Measurements from ENCODE around the gene LAMA3. TPM values are rescaled to one million over a fixed set of nuclear protein-coding genes. Genes with fewer than 3 reads are reported as not detected.

LAMA3 gene
- total and polyA plus RNA-seq, 5 experiments from 2014 or later = not detected

- no peak for ATAC-seq
- H3K36me3 Mint-ChIP-seq = no peaks in the 10 kb centered on the region
- peaks cover 0 to 3% (median 0%) of the 10 kb centered on the region in 5 donors for H3K27me3 Mint-ChIP-seq
- POLR2A ChIA-PET = no interaction called here
- no peaks in the 10 kb centered on the region for H3K9me3 Mint-ChIP-seq
- H3K4me3 Mint-ChIP-seq = no peak overlapping the region
- DNase-seq = no peak
- peaks cover 2 to 11% (median 8%) of the 10 kb centered on the region in 4 donors for H3K4me1 Mint-ChIP-seq
- no peak overlapping the region for H3K27ac Mint-ChIP-seq
These were observed 189.9 kb downstream of the LAMA3 start for GRCh38 chr18:23879126-23879525.

- Mint-ChIP-seq H3K27me3 (peaks cover 0 to 3% (median 0%) of the 10 kb centered on the region in 5 donors), H3K4me3 (no peak overlapping the region), H3K4me1 (peaks cover 2 to 12% (median 11%) of the 10 kb centered on the region in 4 donors), H3K27ac (peak overlapping the region in 1 of 10 donors; percentile 57), H3K9me3 (no peaks in the 10 kb centered on the region), H3K36me3 (no peaks in the 10 kb centered on the region)
- no peak for DNase-seq
- no peak for ATAC-seq
- POLR2A ChIA-PET = no interaction called here
These were observed 190.3 kb downstream of the LAMA3 start for GRCh38 chr18:23879544-23879943.

DNA sequence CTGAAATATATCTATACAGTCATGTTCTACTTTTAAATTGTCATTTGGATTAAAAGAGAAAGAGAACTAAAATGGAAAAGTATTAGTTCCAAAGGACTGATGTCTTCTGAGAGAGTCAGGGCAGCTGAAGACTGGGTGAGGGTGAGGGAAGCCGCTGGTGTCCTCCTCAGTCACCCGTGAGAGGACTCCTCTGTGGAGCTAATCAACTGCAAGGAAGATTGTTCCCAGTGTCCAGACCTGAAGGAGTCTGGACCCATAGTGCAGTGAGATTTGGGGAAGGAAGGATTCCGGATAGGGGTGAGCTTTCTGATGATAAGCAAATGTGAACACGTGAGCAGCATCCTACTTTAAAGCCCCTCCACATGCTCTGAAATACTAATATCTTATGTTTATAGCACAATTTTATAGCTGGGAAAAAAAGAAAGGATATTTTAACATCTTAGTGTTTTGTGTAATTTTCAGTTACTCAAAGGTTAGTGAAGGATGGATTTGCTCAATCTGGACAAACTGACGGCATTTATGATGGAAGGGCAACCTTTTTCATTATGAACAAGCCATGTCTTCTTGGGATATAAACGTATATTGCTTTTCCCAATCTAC lies 190.8 kb downstream of the LAMA3 start:
- Mint-ChIP-seq H3K27ac (no peak overlapping the region), H3K36me3 (no peaks in the 10 kb centered on the region), H3K27me3 (peaks cover 0 to 4% (median 0%) of the 10 kb centered on the region in 5 donors), H3K9me3 (no peaks in the 10 kb centered on the region), H3K4me1 (peaks cover 4 to 17% (median 15%) of the 10 kb centered on the region in 4 donors), H3K4me3 (no peak overlapping the region)
- ATAC-seq (no peak), DNase-seq (no peak)
- POLR2A ChIA-PET = no interaction called here

DNA sequence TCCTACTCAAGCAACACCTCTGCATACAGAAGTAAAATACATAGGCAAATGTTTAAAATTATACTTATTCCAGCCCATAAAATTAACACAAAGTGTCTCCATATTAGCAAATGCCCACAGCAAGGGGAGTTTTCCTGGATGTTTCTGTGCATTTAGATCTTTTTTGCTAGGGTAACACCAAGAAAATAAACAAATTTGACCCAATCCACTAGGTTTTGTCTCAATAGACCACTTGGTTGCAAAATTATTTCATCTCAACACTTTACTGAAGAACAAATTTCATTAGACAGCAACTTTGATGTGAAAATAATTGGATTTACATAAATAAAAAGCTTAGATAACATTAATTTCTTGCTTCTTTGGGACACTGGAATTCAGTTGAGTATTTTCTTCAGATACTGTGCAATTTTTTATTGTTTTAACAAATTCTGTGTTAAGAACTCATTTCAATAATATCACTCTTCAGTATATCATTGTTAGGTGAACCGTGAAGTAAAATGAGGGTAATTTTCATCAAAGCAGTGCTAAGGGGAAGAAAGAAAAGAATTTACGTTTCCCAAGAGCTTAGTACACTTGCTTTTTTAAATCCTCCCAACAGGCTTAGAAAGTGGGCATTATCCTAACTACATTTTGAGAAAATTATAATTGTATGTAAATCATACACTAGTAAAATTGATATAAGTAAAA lies 191.8 kb downstream of the LAMA3 start:
- Mint-ChIP-seq H3K27me3 (peaks cover 0 to 4% (median 0%) of the 10 kb centered on the region in 5 donors), H3K36me3 (no peaks in the 10 kb centered on the region), H3K27ac (no peak overlapping the region), H3K4me3 (no peak overlapping the region), H3K4me1 (peaks cover 10 to 26% (median 24%) of the 10 kb centered on the region in 4 donors), H3K9me3 (no peaks in the 10 kb centered on the region)
- ATAC-seq (no peak), DNase-seq (no peak)
- POLR2A ChIA-PET = no interaction called here

DNA sequence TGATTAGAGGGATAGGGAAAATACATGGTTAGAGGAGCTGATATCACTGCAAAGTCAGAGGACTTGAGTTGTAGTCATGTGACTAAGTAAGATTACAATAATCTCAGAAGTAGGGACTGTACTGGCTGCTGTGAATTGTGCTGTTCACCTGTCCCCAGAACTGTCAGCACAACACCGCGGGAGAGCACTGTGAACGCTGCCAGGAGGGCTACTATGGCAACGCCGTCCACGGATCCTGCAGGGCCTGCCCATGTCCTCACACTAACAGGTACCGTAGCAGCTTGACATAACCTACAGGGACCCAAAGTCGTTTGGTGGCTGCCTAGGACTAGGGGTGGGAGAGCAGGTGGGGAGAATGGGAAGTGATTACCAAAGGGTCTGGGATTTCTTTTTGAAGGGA lies 192.5 kb downstream of the LAMA3 start:
- ATAC-seq = no peak
- no peak for DNase-seq
- H3K4me1 Mint-ChIP-seq = peaks cover 12 to 31% (median 28%) of the 10 kb centered on the region in 4 donors
- H3K36me3 Mint-ChIP-seq = no peaks in the 10 kb centered on the region
- POLR2A ChIA-PET = no interaction called here
- peak overlapping the region in 1 of 10 donors; percentile 76 for H3K27ac Mint-ChIP-seq
- H3K9me3 Mint-ChIP-seq = no peaks in the 10 kb centered on the region
- peaks cover 0 to 4% (median 0%) of the 10 kb centered on the region in 5 donors for H3K27me3 Mint-ChIP-seq
- H3K4me3 Mint-ChIP-seq = no peak overlapping the region

DNA sequence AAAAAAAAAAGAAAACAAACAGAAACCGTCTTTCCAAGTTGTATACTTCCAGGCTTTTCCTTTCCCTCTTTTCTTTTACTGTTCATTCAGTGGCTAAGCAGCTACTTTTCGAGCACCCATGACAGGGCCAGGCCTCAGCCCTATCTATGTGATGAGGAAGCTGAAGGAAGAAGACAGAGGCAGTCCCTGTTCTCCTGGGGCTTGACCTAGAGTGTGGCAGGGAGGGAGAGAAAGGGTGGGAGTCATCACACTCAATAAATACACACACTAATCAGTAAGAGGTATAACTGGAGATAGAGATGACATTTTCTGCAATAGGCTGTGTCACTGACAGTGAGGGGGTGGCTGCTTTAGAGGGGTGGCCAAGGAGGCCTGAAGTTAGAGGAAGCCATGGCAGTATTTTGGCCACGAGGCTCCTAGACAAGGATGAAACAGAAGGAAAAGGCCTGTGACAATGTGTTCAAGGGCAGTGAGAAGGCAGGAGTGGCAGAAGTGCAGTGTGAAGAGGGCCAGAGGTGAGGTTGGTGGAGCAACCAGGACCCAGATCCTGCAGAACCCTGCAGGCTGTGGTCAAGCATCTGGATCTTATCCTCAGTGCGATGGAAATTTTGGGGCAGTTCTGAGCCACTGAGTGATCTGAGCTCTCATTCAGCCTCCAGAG lies 193.5 kb downstream of the LAMA3 start:
- Mint-ChIP-seq H3K4me3 (peak overlapping the region in 1 of 10 donors; percentile 23), H3K27ac (peak overlapping the region in 2 of 10 donors; percentile 24 to 76), H3K27me3 (peaks cover 0 to 4% (median 0%) of the 10 kb centered on the region in 5 donors), H3K36me3 (no peaks in the 10 kb centered on the region), H3K4me1 (peaks cover 14 to 35% (median 32%) of the 10 kb centered on the region in 4 donors), H3K9me3 (no peaks in the 10 kb centered on the region)
- POLR2A ChIA-PET = interaction anchor here (0.6 kb wide), 1 partner anchor 15 kb away, joined by 4 read pairs; no protein-coding TSS in a partner anchor
- DNase-seq (no peak), ATAC-seq (no peak)

- H3K27ac Mint-ChIP-seq = no peak overlapping the region
- peaks cover 14 to 35% (median 32%) of the 10 kb centered on the region in 4 donors for H3K4me1 Mint-ChIP-seq
- peaks cover 0 to 4% (median 0%) of the 10 kb centered on the region in 5 donors for H3K27me3 Mint-ChIP-seq
- DNase-seq (no peak), ATAC-seq (no peak)
- POLR2A ChIA-PET = no interaction called here
- no peaks in the 10 kb centered on the region for H3K36me3 Mint-ChIP-seq
- no peaks in the 10 kb centered on the region for H3K9me3 Mint-ChIP-seq
- no peak overlapping the region for H3K4me3 Mint-ChIP-seq
These were observed 194.1 kb downstream of the LAMA3 start for GRCh38 chr18:23883277-23883790.

DNA sequence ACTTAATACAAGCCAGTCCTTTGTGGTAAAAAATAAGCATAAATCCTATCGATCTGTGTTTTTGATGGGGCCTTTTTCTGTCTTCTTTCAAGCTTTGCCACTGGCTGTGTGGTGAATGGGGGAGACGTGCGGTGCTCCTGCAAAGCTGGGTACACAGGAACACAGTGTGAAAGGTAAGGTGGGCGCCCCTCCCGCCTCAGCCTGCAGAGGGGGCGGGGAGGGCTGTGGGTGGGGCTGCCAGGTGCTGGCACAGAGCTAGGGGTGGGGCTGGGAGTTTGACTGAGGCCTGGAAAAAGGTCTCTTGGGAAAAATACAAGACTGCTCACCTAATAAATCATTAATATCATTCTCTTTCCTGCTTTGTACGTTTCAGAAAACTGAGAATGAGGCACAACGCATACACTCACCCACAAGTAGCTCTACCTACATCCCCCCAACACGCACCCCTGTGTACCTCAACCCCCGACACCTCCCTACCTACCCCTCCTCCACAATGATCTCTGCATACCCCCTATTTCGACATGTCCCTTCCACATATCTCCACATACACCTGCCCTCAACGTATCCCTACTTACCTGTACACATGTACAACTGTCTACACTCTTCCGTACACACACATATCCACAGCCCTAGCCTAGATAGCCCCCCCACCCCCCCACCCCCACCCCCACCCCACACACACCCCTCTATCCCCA lies 195.6 kb downstream of the LAMA3 start:
- H3K36me3 Mint-ChIP-seq = no peaks in the 10 kb centered on the region
- DNase-seq (peak in 4 of 10 donors; percentile 15 to 28 (median 20)), ATAC-seq (peak; percentile 77 to 83)
- H3K27ac Mint-ChIP-seq = peak overlapping the region in 8 of 10 donors; percentile 38 to 78 (median 59)
- H3K27me3 Mint-ChIP-seq = peaks cover 0 to 2% (median 0%) of the 10 kb centered on the region in 5 donors
- H3K9me3 Mint-ChIP-seq = no peaks in the 10 kb centered on the region
- POLR2A ChIA-PET = interaction anchor here (1.4 kb wide), 2 partner anchors 12 to 13 kb away, joined by 3 to 4 read pairs; no protein-coding TSS in a partner anchor
- H3K4me3 Mint-ChIP-seq = peak overlapping the region in 6 of 10 donors; percentile 5 to 71 (median 43)
- peaks cover 15 to 35% (median 32%) of the 10 kb centered on the region in 4 donors for H3K4me1 Mint-ChIP-seq

DNA sequence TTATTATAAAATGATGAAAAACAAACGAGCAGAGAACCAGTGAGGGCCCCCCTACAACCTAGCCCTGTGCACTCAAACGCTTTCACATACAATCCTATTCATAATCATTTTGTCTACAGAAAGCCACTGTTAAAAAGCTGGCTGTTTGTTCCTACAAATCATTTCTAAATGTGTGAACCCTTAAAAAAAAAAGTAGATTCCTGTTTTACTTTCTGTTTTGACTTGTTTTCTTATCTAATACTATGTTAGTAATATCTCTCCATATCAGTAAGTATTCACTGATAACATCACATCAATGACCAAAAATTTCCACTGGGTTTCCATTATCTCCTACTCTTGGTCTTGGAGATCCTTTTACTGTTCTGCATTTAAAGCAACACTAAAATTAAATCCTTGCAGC lies 196.5 kb downstream of the LAMA3 start:
- DNase-seq (peak in 3 of 10 donors; percentile 24 to 38 (median 28)), ATAC-seq (peak in 1 of 2 donors; percentile 49)
- Mint-ChIP-seq H3K27me3 (peaks cover 0 to 2% (median 0%) of the 10 kb centered on the region in 5 donors), H3K27ac (peak overlapping the region in 7 of 10 donors; percentile 17 to 73 (median 50)), H3K4me1 (peaks cover 15 to 35% (median 32%) of the 10 kb centered on the region in 4 donors), H3K4me3 (peak overlapping the region in 9 of 10 donors; percentile 25 to 58 (median 49)), H3K9me3 (no peaks in the 10 kb centered on the region), H3K36me3 (no peaks in the 10 kb centered on the region)
- POLR2A ChIA-PET = no interaction called here

GRCh38 chr18:23887035-23887434 lies 197.8 kb downstream of the LAMA3 start:
- no peak for ATAC-seq
- POLR2A ChIA-PET = no interaction called here
- Mint-ChIP-seq H3K27me3 (peaks cover 0 to 2% (median 0%) of the 10 kb centered on the region in 5 donors), H3K4me1 (peaks cover 15 to 35% (median 32%) of the 10 kb centered on the region in 4 donors), H3K9me3 (no peaks in the 10 kb centered on the region), H3K27ac (peak overlapping the region in 1 of 10 donors; percentile 2), H3K4me3 (no peak overlapping the region), H3K36me3 (no peaks in the 10 kb centered on the region)
- DNase-seq = no peak

- H3K27me3 Mint-ChIP-seq = peaks cover 0 to 2% (median 0%) of the 10 kb centered on the region in 5 donors
- ATAC-seq (no peak), DNase-seq (no peak)
- no peaks in the 10 kb centered on the region for H3K9me3 Mint-ChIP-seq
- no peak overlapping the region for H3K4me3 Mint-ChIP-seq
- POLR2A ChIA-PET = no interaction called here
- H3K36me3 Mint-ChIP-seq = no peaks in the 10 kb centered on the region
- peak overlapping the region in 1 of 10 donors; percentile 14 for H3K27ac Mint-ChIP-seq
- H3K4me1 Mint-ChIP-seq = peaks cover 15 to 35% (median 32%) of the 10 kb centered on the region in 4 donors
These were observed 198.2 kb downstream of the LAMA3 start for GRCh38 chr18:23887493-23887892.

- Mint-ChIP-seq H3K9me3 (no peaks in the 10 kb centered on the region), H3K27ac (peak overlapping the region in 1 of 10 donors; percentile 29), H3K4me1 (peaks cover 13 to 31% (median 27%) of the 10 kb centered on the region in 4 donors), H3K36me3 (no peaks in the 10 kb centered on the region), H3K4me3 (no peak overlapping the region), H3K27me3 (peaks cover 0 to 2% (median 0%) of the 10 kb centered on the region in 5 donors)
- ATAC-seq (no peak), DNase-seq (no peak)
- POLR2A ChIA-PET = no interaction called here
These were observed 199.6 kb downstream of the LAMA3 start for GRCh38 chr18:23888881-23889280.
